SK-N-SH treated with all-trans-retinoic acid at 6 μM for 48 hours (cell line): ENCODE results near the gene PACRGL.

ENCODE experiments used
- OSR1 ChIP-seq: fragments of 250-450 bp; sonication (Bioruptor Pico); IDR thresholded peaks from 2 replicates; pipeline ENCODE4 v1.8.0; 2022; ENCODE audit warnings: moderate library complexity, mild to moderate bottlenecking, inconsistent platforms
- ZNF565 ChIP-seq: fragments of 450-650 bp; formaldehyde crosslinking; conservative IDR thresholded peaks from 2 replicates; pipeline ENCODE4 v1.5.0; 2020; ENCODE audit warnings: low read depth, mild to moderate bottlenecking, moderate library complexity

DNA sequence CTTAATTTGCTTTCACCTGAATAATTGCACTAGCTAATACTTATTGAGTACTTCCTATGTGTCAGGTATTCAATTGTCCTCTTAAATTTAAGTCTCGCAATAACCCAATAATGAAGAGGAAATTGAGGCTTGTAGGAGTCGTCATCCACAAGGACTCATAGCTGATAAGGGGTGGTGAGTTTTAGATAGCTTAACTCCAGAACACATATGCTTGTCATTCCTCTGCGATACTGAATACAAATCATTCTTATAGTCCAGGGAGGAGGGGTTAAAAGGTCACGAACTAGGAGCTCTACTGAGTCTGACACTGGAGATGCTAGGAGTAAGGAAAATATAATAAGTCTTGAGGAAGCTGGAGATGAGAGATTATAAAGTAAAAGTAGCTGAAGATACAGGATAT lies 1.4 kb upstream of the PACRGL start:
- TF ChIP-seq OSR1 (CRISPR knock-in tag) = no peak
- TF ChIP-seq ZNF565 (CRISPR knock-in tag) = no peak
